HCT116 (cell line): ENCODE results near the gene WSB2. TPM values are rescaled to one million over a fixed set of nuclear protein-coding genes. Genes with fewer than 3 reads are reported as not detected.
"Not testable (repeated sequence)": the region's sequence is repeated elsewhere in the genome, so short reads cannot be mapped to it uniquely, and the experiment has no call there.

Experiments
- ATAC-seq: fragments of 200-7000 bp; cut with Tn5 transposase; 2 replicates; pipeline ENCODE4 v1.9.1; 2020; ENCODE audit warnings: mild to moderate bottlenecking, moderate library complexity
- BruUV-seq: library from RNA; stranded (reverse); fragments of 400-500 nt; replicated peaks from 2 replicates; lab custom pipeline; 2021; lab: Mats Ljungman, UMichigan
- CTCF ChIA-PET: fragments of 300-600 bp; sonication (Branson Sonifier 250); formaldehyde crosslinking; loops from one replicate; lab custom pipeline; 2021; ENCODE audit warnings: antibody characterized with exemption; lab: Charles Lee
- POLR2A ChIA-PET: fragments of 300-600, 350-600 bp; sonication (Branson Sonifier 250); formaldehyde crosslinking; loops from one replicate; lab custom pipeline; 2021; ENCODE audit warnings: antibody characterized with exemption; lab: Charles Lee
- RAD21 ChIA-PET, 2 experiments: fragments of 300-600 bp; sonication (Branson Sonifier 250); formaldehyde crosslinking; loops; one replicate each; lab custom pipeline; 2023; ENCODE audit warnings: low total read pairs in 2 of 2; ENCODE audit not compliant: uncharacterized antibody in 2 of 2, unreplicated experiment in 2 of 2, low non-redundant PET in 1 of 2; lab: Charles Lee
- DNase-seq: peaks from one replicate; pipeline ENCODE4 v3.0.0-alpha.2; 2010; ENCODE audit warnings: low read depth, low spot score
- H2AFZ ChIP-seq: fragments of 200-600 bp; shearing (Covaris generic), sonication (generic); 2 replicates; pipeline ENCODE4 v1.6.1; 2017; ENCODE audit warnings: low read depth, mixed run types, mixed read lengths, antibody characterized with exemption, low read length; ENCODE audit not compliant: poor library complexity, severe bottlenecking
- H3K27ac ChIP-seq: 2 replicates; pipeline ENCODE4 v1.5.1; 2012; ENCODE audit warnings: low read depth, low read length
- H3K27me3 ChIP-seq: fragments of 200-600 bp; sonication (generic); 2 replicates; pipeline ENCODE4 v1.6.1; 2016; ENCODE audit warnings: mixed run types, low read length, mixed read lengths; ENCODE audit not compliant: insufficient read depth
- H3K36me3 ChIP-seq, 2 experiments: fragments of 200-500 bp in 1 of 2; fragments of 200-600 bp in 1 of 2; sonication (Bioruptor generic) in 1 of 2; sonication (generic) in 1 of 2; 2 replicates each; pipeline versions ENCODE4 v1.5.1 to v1.6.1; 2014 to 2016; ENCODE audit warnings: low read length in 2 of 2, inconsistent platforms in 1 of 2, mixed read lengths in 1 of 2, mixed run types in 1 of 2; ENCODE audit not compliant: insufficient read depth in 2 of 2, control insufficient read depth in 1 of 2
- H3K4me1 ChIP-seq, 2 experiments: fragments of 200-600 bp in 1 of 2; sonication (generic) in 1 of 2; 2 replicates each; pipeline versions ENCODE4 v1.5.1 to v1.6.1; 2012 to 2017; ENCODE audit warnings: low read length in 2 of 2, inconsistent platforms in 1 of 2, mild to moderate bottlenecking in 1 of 2, mixed read lengths in 1 of 2, mixed run types in 1 of 2, moderate library complexity in 1 of 2; ENCODE audit not compliant: insufficient read depth in 2 of 2, control insufficient read depth in 1 of 2
- H3K4me2 ChIP-seq: fragments of 200-600 bp; sonication (generic); 2 replicates; pipeline ENCODE4 v1.6.1; 2017; ENCODE audit warnings: mixed run types, low read length, mixed read lengths
- H3K4me3 ChIP-seq, 2 experiments: fragments of 200-600 bp in 1 of 2; sonication (generic) in 1 of 2; replicated peaks in 1 of 2; 2 replicates each; pipeline ENCODE4 v1.5.1; 2011 to 2016; ENCODE audit warnings: low read length in 2 of 2, control low read depth in 1 of 2, low read depth in 1 of 2, mild to moderate bottlenecking in 1 of 2, mixed read lengths in 1 of 2, mixed run types in 1 of 2
- H3K79me2 ChIP-seq: fragments of 200-600 bp; sonication (generic); 2 replicates; pipeline ENCODE4 v1.6.1; 2017; ENCODE audit warnings: mild to moderate bottlenecking, mixed run types, low read length, moderate library complexity, mixed read lengths; ENCODE audit not compliant: insufficient read depth
- H3K9ac ChIP-seq: fragments of 200-600 bp; sonication (generic); 2 replicates; pipeline ENCODE4 v1.6.1; 2016; ENCODE audit warnings: low read length, mixed read lengths
- H3K9me2 ChIP-seq: fragments of 200-600 bp; sonication (generic), shearing (Covaris generic); 2 replicates; pipeline ENCODE4 v1.6.1; 2017; ENCODE audit warnings: mixed run types, mild to moderate bottlenecking, moderate library complexity; ENCODE audit not compliant: insufficient read depth
- H3K9me3 ChIP-seq, 2 experiments: fragments of 200-500 bp in 1 of 2; fragments of 200-600 bp in 1 of 2; sonication (Bioruptor generic) in 1 of 2; sonication (generic) in 1 of 2; 2 replicates each; pipeline ENCODE4 v1.6.1; 2014 to 2017; ENCODE audit warnings: low read length in 2 of 2, mixed read lengths in 2 of 2, inconsistent platforms in 1 of 2, low read depth in 1 of 2, mild to moderate bottlenecking in 1 of 2, mixed run types in 1 of 2, moderate library complexity in 1 of 2; ENCODE audit not compliant: control insufficient read depth in 1 of 2, insufficient read depth in 1 of 2
- H4K20me1 ChIP-seq: fragments of 200-600 bp; sonication (generic), shearing (Covaris generic); 2 replicates; pipeline ENCODE4 v1.6.1; 2017; ENCODE audit warnings: mixed run types, mild to moderate bottlenecking, moderate library complexity; ENCODE audit not compliant: insufficient read depth
- CEBPB ChIP-seq: IDR thresholded peaks from 2 replicates; pipeline ENCODE4 v1.6.1; 2012; ENCODE audit warnings: low read depth
- CTCF ChIP-seq, 3 experiments: fragments of 200-600 bp in 1 of 3; sonication (generic) in 1 of 3; IDR thresholded peaks in 2 of 3; conservative IDR thresholded peaks in 1 of 3; 2 replicates each; pipeline ENCODE4 v1.5.1; 2012 to 2017; ENCODE audit warnings: low read depth in 2 of 3, low read length in 2 of 3, antibody characterized with exemption in 1 of 3, borderline replicate concordance in 1 of 3, control low read depth in 1 of 3, mild to moderate bottlenecking in 1 of 3, mixed read lengths in 1 of 3, mixed run types in 1 of 3, moderate library complexity in 1 of 3; ENCODE audit not compliant: insufficient read depth in 1 of 3
- EGR1 ChIP-seq: IDR thresholded peaks from 2 replicates; pipeline ENCODE4 v1.6.1; 2012; ENCODE audit warnings: low read depth
- ELF1 ChIP-seq: IDR thresholded peaks from 2 replicates; pipeline ENCODE4 v1.6.1; 2012; ENCODE audit warnings: low read depth, borderline replicate concordance
- EZH2phosphoT487 ChIP-seq: fragments of 200-600 bp; IDR thresholded peaks from 2 replicates; pipeline ENCODE4 v1.6.1; 2018; ENCODE audit warnings: antibody characterized with exemption, borderline replicate concordance
- FOSL1 ChIP-seq: IDR thresholded peaks from 2 replicates; pipeline ENCODE4 v1.6.1; 2012; ENCODE audit warnings: low read depth
- JUND ChIP-seq: IDR thresholded peaks from 2 replicates; pipeline ENCODE4 v1.6.1; 2012
- POLR2A ChIP-seq: IDR thresholded peaks from 2 replicates; pipeline ENCODE4 v1.7.0; 2011; ENCODE audit warnings: borderline replicate concordance; ENCODE audit not compliant: insufficient read depth, insufficient read length; ENCODE audit errors: extremely low read depth
- POLR2AphosphoS5 ChIP-seq: IDR thresholded peaks from 2 replicates; pipeline ENCODE4 v1.6.1; 2011; ENCODE audit warnings: mild to moderate bottlenecking, low read depth, low read length, moderate library complexity
- REST ChIP-seq: IDR thresholded peaks from 2 replicates; pipeline ENCODE4 v1.6.1; 2012; ENCODE audit warnings: low read depth
- SP1 ChIP-seq: IDR thresholded peaks from 2 replicates; pipeline ENCODE4 v1.6.1; 2012; ENCODE audit warnings: low read depth
- SRF ChIP-seq: IDR thresholded peaks from 2 replicates; pipeline ENCODE4 v1.6.1; 2012; ENCODE audit warnings: low read depth
- YY1 ChIP-seq: IDR thresholded peaks from 2 replicates; pipeline ENCODE4 v1.6.1; 2011; ENCODE audit warnings: low read length, low read depth, moderate library complexity, mild to moderate bottlenecking; ENCODE audit not compliant: insufficient replicate concordance; ENCODE audit errors: extremely low read depth
- intact Hi-C: fragments of 100-400 bp; cut with micrococcal nuclease; formaldehyde crosslinking; loops from 2 replicates; pipeline ENCODE4 v1.10.0; 2022
- total RNA-seq: library from RNA; stranded (reverse); gene quantifications from one replicate; pipeline ENCODE4 v1.2.1, GENCODE V29; 2021; ENCODE audit not compliant: unreplicated experiment
- TF ChIP-seq, protein P1 (sequence below): IDR thresholded peaks from 2 replicates; pipeline ENCODE4 v1.6.1; 2011; ENCODE audit warnings: mild to moderate bottlenecking, low read length, moderate library complexity; ENCODE audit not compliant: insufficient replicate concordance; ENCODE audit errors: extremely low read depth
- TF ChIP-seq, protein P2 (sequence below): IDR thresholded peaks from 2 replicates; pipeline ENCODE4 v1.6.1; 2012

The WSB2 gene
- total RNA-seq, 1 experiment from 2014 or later = 97.0 TPM

- Histone ChIP-seq H3K9ac (no peak overlapping the region), H3K9me2 (no peaks in the 10 kb centered on the region), H3K36me3 (peaks cover 7 to 10% of the 10 kb centered on the region in 2 experiments; a peak in 2 of 4 replicates), H3K4me1 (no peaks in the 10 kb centered on the region; a peak in 1 of 4 replicates), H2AFZ (no peak overlapping the region), H4K20me1 (no peaks in the 10 kb centered on the region), H3K9me3 (no peaks in the 10 kb centered on the region), H3K79me2 (no peaks in the 10 kb centered on the region), H3K4me2 (no peak overlapping the region), H3K27me3 (no peaks in the 10 kb centered on the region), H3K4me3 (no peak overlapping the region), H3K27ac (no peak overlapping the region)
- DNase-seq (no peak), ATAC-seq (no peak)
- ChIA-PET CTCF (no interaction called here), RAD21 (no interaction called here), POLR2A (no interaction called here)
- TF ChIP-seq REST (no peak), EGR1 (no peak), YY1 (no peak), CTCF (IDR thresholded peaks at IDR 0.05 in 2 of 3, conservative IDR thresholded peaks at IDR 0.05 in 1 of 3; ENCODE audit: borderline replicate concordance in 1 of 3, insufficient read depth in 1 of 3, low read depth in 2 of 3, low read length in 2 of 3) (no peak), CEBPB (no peak), SRF (no peak), SP1 (no peak), FOSL1 (no peak), POLR2A (no peak), POLR2AphosphoS5 (no peak), ELF1 (no peak), JUND (no peak), EZH2phosphoT487 (no peak)
- TF ChIP-seq, protein P1, sequence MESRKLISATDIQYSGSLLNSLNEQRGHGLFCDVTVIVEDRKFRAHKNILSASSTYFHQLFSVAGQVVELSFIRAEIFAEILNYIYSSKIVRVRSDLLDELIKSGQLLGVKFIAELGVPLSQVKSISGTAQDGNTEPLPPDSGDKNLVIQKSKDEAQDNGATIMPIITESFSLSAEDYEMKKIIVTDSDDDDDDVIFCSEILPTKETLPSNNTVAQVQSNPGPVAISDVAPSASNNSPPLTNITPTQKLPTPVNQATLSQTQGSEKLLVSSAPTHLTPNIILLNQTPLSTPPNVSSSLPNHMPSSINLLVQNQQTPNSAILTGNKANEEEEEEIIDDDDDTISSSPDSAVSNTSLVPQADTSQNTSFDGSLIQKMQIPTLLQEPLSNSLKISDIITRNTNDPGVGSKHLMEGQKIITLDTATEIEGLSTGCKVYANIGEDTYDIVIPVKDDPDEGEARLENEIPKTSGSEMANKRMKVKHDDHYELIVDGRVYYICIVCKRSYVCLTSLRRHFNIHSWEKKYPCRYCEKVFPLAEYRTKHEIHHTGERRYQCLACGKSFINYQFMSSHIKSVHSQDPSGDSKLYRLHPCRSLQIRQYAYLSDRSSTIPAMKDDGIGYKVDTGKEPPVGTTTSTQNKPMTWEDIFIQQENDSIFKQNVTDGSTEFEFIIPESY = no peak
- TF ChIP-seq, protein P2, sequence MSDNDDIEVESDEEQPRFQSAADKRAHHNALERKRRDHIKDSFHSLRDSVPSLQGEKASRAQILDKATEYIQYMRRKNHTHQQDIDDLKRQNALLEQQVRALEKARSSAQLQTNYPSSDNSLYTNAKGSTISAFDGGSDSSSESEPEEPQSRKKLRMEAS = no peak
- intact Hi-C loops = no loop called here
- no TSS peak for BruUV-seq
These were observed 21.2 kb upstream of the WSB2 start for GRCh38 chr12:118082161-118082560.

- CTCF ChIA-PET, H3K9me3 ChIP-seq, RAD21 ChIA-PET, intact Hi-C loops, H3K9me2 ChIP-seq, ATAC-seq, H3K4me2 ChIP-seq, H3K79me2 ChIP-seq, H3K4me1 ChIP-seq, H3K4me3 ChIP-seq, DNase-seq, H3K27me3 ChIP-seq, H2AFZ ChIP-seq, BruUV-seq, H3K27ac ChIP-seq, POLR2A ChIA-PET, H4K20me1 ChIP-seq, H3K9ac ChIP-seq: not testable (repeated sequence)
- peaks cover 7 to 10% of the 10 kb centered on the region in 2 experiments; a peak in 2 of 4 replicates for H3K36me3 ChIP-seq
These were observed 20.5 kb upstream of the WSB2 start for GRCh38 chr12:118081521-118081920.
